Natural killer cell (primary cell): Measurements from ENCODE around the gene MAGEA11. TPM values are rescaled to one million over a fixed set of nuclear protein-coding genes. Genes with fewer than 3 reads are reported as not detected.
"Not testable (repeated sequence)": the region's sequence is repeated elsewhere in the genome, so short reads cannot be mapped to it uniquely, and the experiment has no call there.

ENCODE experiments used
- ATAC-seq, 3 donors: fragments of 150-1000 bp in 2 of 3; fragments of 200-7000 bp in 1 of 3; cut with Tn5 transposase; 1 replicate in 1 of 3; 2 replicates in 2 of 3; pipeline ENCODE4 v1.10.0; 2021; ENCODE audit warnings: mild to moderate bottlenecking in 2 of 3, moderate library complexity in 2 of 3
- DNase-seq, 2 donors: peaks; one replicate each; pipeline versions ENCODE4 v3.0.0 to v3.0.0-alpha.2; 2013 to 2021; ENCODE audit warnings: mixed read lengths in 1 of 2
- H3K27ac ChIP-seq: one replicate; pipeline ENCODE4 v1.5.1; 2013; ENCODE audit warnings: mild to moderate bottlenecking, low read length
- H3K27me3 ChIP-seq: one replicate; pipeline ENCODE4 v1.6.1; 2013; ENCODE audit warnings: low read length; ENCODE audit not compliant: control insufficient read depth, insufficient read depth
- H3K36me3 ChIP-seq: one replicate; pipeline ENCODE4 v1.6.1; 2013; ENCODE audit warnings: low read length; ENCODE audit not compliant: control insufficient read depth, insufficient read depth
- H3K4me1 ChIP-seq: one replicate; pipeline ENCODE4 v1.6.1; 2013; ENCODE audit warnings: low read length; ENCODE audit not compliant: control insufficient read depth, insufficient read depth
- H3K4me3 ChIP-seq: one replicate; pipeline ENCODE4 v1.5.1; 2013; ENCODE audit warnings: low read length
- H3K9me3 ChIP-seq: one replicate; pipeline ENCODE4 v1.6.1; 2013; ENCODE audit warnings: low read length; ENCODE audit not compliant: control insufficient read depth, insufficient read depth
- H3K27ac Mint-ChIP-seq, 2 donors: one replicate each; pipeline ENCODE4 v1.8.0; 2022; ENCODE audit warnings: mild to moderate bottlenecking in 2 of 2, mixed read lengths in 2 of 2, moderate library complexity in 1 of 2
- H3K27me3 Mint-ChIP-seq, 2 donors: one replicate each; pipeline ENCODE4 v1.8.0; 2022; ENCODE audit warnings: low read depth in 2 of 2, mixed read lengths in 2 of 2
- H3K36me3 Mint-ChIP-seq: one replicate; pipeline ENCODE4 v1.8.0; 2022; ENCODE audit warnings: mixed read lengths
- H3K4me1 Mint-ChIP-seq, 2 donors: one replicate each; pipeline ENCODE4 v1.8.0; 2022; ENCODE audit warnings: mixed read lengths in 2 of 2
- H3K4me3 Mint-ChIP-seq: one replicate; pipeline ENCODE4 v1.8.0; 2022; ENCODE audit warnings: mild to moderate bottlenecking, moderate library complexity, mixed read lengths
- H3K9me3 Mint-ChIP-seq, 2 donors: one replicate each; pipeline ENCODE4 v1.8.0; 2022; ENCODE audit warnings: mixed read lengths in 2 of 2
- CTCF ChIP-seq: fragments of 200-600 bp; IDR thresholded peaks from one replicate; pipeline ENCODE4 v1.8.0; 2022; ENCODE audit warnings: antibody characterized with exemption
- WGBS: methylation state at CpG from one replicate; pipeline ENCODE4 v1.1.7; 2013; ENCODE audit warnings: missing lambda C conversion rate; ENCODE audit not compliant: insufficient coverage; 5-methylcytosine and 5-hydroxymethylcytosine counted together
- intact Hi-C: fragments of 100-400 bp; cut with micrococcal nuclease; formaldehyde crosslinking; loops from one replicate; pipeline ENCODE4 v1.14.2; 2022
- total RNA-seq, 4 donors: library from RNA; stranded (reverse); fragments of 120-200 nt in 1 of 4; gene quantifications; one replicate each; pipeline versions ENCODE4 v1.2.3 to v1.2.4, GENCODE V29; 2013 to 2022

MAGEA11 gene
- total RNA-seq = not detected
- total RNA-seq (2013) = not detected

- Histone ChIP-seq H3K4me3 (no peak within 1 kb of the TSS), H3K27ac (no peak within 1 kb of the TSS), H3K27me3 (no peaks in the 10 kb centered on the region), H3K9me3 (no peaks in the 10 kb centered on the region), H3K36me3 (no peaks in the 10 kb centered on the region), H3K4me1 (no peaks in the 10 kb centered on the region)
- Mint-ChIP-seq H3K4me3 (no peak within 1 kb of the TSS), H3K36me3 (no peaks in the 10 kb centered on the region), H3K9me3 (no peaks in the 10 kb centered on the region), H3K27me3 (peaks cover 0 to 16% of the 10 kb centered on the region in 2 donors), H3K27ac (no peak within 1 kb of the TSS), H3K4me1 (no peaks in the 10 kb centered on the region)
- WGBS = 97% methylated on average over 19 of the region's 29 CpGs
- DNase-seq (no peak), ATAC-seq (no peak)
- no peak for TF ChIP-seq CTCF
- intact Hi-C loops = no loop called here
Measured at GRCh38 chrX:149711545-149712236, at the start of gene MAGEA11. MAGEA11 (plus strand) TSS chrX:149712060; CDS start chrX:149713160, 1,100 bp downstream.

GRCh38 chrX:149675088-149675487 is 36.8 kb upstream of the MAGEA11 start:
- H3K27ac ChIP-seq, H3K27me3 Mint-ChIP-seq, H3K4me3 Mint-ChIP-seq, ATAC-seq, H3K36me3 ChIP-seq, H3K4me3 ChIP-seq, intact Hi-C loops, H3K4me1 Mint-ChIP-seq, H3K36me3 Mint-ChIP-seq, H3K9me3 Mint-ChIP-seq, H3K27me3 ChIP-seq, DNase-seq, H3K4me1 ChIP-seq, H3K9me3 ChIP-seq, H3K27ac Mint-ChIP-seq: not testable (repeated sequence)
- no CpG with 5 or more reads among the region's 3 CpGs for WGBS

- ATAC-seq, H3K9me3 Mint-ChIP-seq, H3K27ac ChIP-seq, DNase-seq, H3K27me3 Mint-ChIP-seq, intact Hi-C loops, H3K4me1 Mint-ChIP-seq, H3K27me3 ChIP-seq, H3K4me3 Mint-ChIP-seq, H3K36me3 ChIP-seq, H3K36me3 Mint-ChIP-seq, H3K27ac Mint-ChIP-seq, H3K4me3 ChIP-seq, H3K4me1 ChIP-seq, H3K9me3 ChIP-seq: not testable (repeated sequence)
- no CpG with 5 or more reads among the region's 8 CpGs for WGBS
Measured at GRCh38 chrX:149675554-149675953, 36.3 kb upstream of the MAGEA11 start.

- H3K9me3 ChIP-seq, H3K27me3 Mint-ChIP-seq, H3K4me3 ChIP-seq, H3K9me3 Mint-ChIP-seq, H3K4me1 Mint-ChIP-seq, DNase-seq, H3K4me3 Mint-ChIP-seq, H3K27me3 ChIP-seq, H3K4me1 ChIP-seq, H3K27ac Mint-ChIP-seq, H3K27ac ChIP-seq, intact Hi-C loops, H3K36me3 Mint-ChIP-seq, ATAC-seq, H3K36me3 ChIP-seq: not testable (repeated sequence)
- no CpG with 5 or more reads among the region's 4 CpGs for WGBS
Measured at GRCh38 chrX:149679164-149679678, 32.6 kb upstream of the MAGEA11 start.

GRCh38 chrX:149681182-149681581 is 30.7 kb upstream of the MAGEA11 start:
- ATAC-seq (no peak), DNase-seq (no peak)
- Histone ChIP-seq H3K4me3 (no peak overlapping the region), H3K27me3 (no peaks in the 10 kb centered on the region), H3K36me3 (no peaks in the 10 kb centered on the region), H3K27ac (no peak overlapping the region), H3K4me1 (no peaks in the 10 kb centered on the region), H3K9me3 (no peaks in the 10 kb centered on the region)
- TF ChIP-seq CTCF = no peak
- no peak overlapping the region for H3K4me3 Mint-ChIP-seq
- no peaks in the 10 kb centered on the region for H3K36me3 Mint-ChIP-seq
- peaks cover 0 to 4% of the 10 kb centered on the region in 2 donors for H3K27me3 Mint-ChIP-seq
- H3K27ac Mint-ChIP-seq = no peak overlapping the region
- no peaks in the 10 kb centered on the region for H3K9me3 Mint-ChIP-seq
- H3K4me1 Mint-ChIP-seq = no peaks in the 10 kb centered on the region
- intact Hi-C loops = no loop called here
- WGBS = 96% methylated on average over 2 of the region's 2 CpGs
